Embryonic facial prominence (tissue), 1 donor: Measurements from ENCODE around the gene TESMIN.
A peak's percentile ranks its signal among the peaks of the same experiment; 100 is the strongest.

Source experiments
- DNase-seq: peaks from one replicate; pipeline ENCODE4 v3.0.0-alpha.2; 2016; ENCODE audit errors: extremely low spot score

TESMIN gene

GRCh38 chr11:68751331-68751856 lies at the start of gene TESMIN:
Gene TESMIN, minus strand, starts transcription at chr11:68751520. Its CDS starts 860 bp downstream, at chr11:68750660.
- DNase-seq = peak; percentile 28

- no peak for DNase-seq
These were observed 47.0 kb upstream of the TESMIN start for GRCh38 chr11:68798221-68798813.

- no peak for DNase-seq
These were observed 45.5 kb upstream of the TESMIN start for GRCh38 chr11:68796801-68797200.

- DNase-seq = no peak
These were observed 41.2 kb upstream of the TESMIN start for GRCh38 chr11:68792400-68792966.

- DNase-seq = no peak
These were observed 33.3 kb upstream of the TESMIN start for GRCh38 chr11:68784653-68785052.

- DNase-seq = no peak
These were observed 32.0 kb upstream of the TESMIN start for GRCh38 chr11:68783216-68783821.

- no peak for DNase-seq
These were observed 31.4 kb upstream of the TESMIN start for GRCh38 chr11:68782711-68783110.

GRCh38 chr11:68780829-68781228 lies 29.5 kb upstream of the TESMIN start:
- DNase-seq = no peak

- DNase-seq = no peak
These were observed 26.9 kb upstream of the TESMIN start for GRCh38 chr11:68778205-68778604.

GRCh38 chr11:68776442-68777235 lies 25.3 kb upstream of the TESMIN start:
- DNase-seq = no peak

GRCh38 chr11:68775951-68776388 lies 24.6 kb upstream of the TESMIN start:
- DNase-seq = no peak

- DNase-seq = no peak
These were observed 22.9 kb upstream of the TESMIN start for GRCh38 chr11:68774194-68774585.

GRCh38 chr11:68773521-68774193 lies 22.3 kb upstream of the TESMIN start:
- no peak for DNase-seq

- DNase-seq = no peak
These were observed 21.6 kb upstream of the TESMIN start for GRCh38 chr11:68772936-68773335.

- no peak for DNase-seq
These were observed 19.5 kb upstream of the TESMIN start for GRCh38 chr11:68770781-68771180.

- no peak for DNase-seq
These were observed 16.4 kb upstream of the TESMIN start for GRCh38 chr11:68767672-68768071.

GRCh38 chr11:68766786-68767185 lies 15.5 kb upstream of the TESMIN start:
- no peak for DNase-seq

GRCh38 chr11:68764746-68765145 lies 13.4 kb upstream of the TESMIN start:
- no peak for DNase-seq

GRCh38 chr11:68763926-68764657 lies 12.8 kb upstream of the TESMIN start:
- no peak for DNase-seq

- DNase-seq = no peak
These were observed 11.9 kb upstream of the TESMIN start for GRCh38 chr11:68763181-68763721.

GRCh38 chr11:68762481-68762880 lies 11.2 kb upstream of the TESMIN start:
- no peak for DNase-seq
